ENCODE measurements around the gene MCM10.

GRCh38 chr10:13239923-13240322, 78.6 kb downstream of the MCM10 start:
- TF ChIP-seq CTCF (conservative IDR thresholded peaks at IDR 0.05): no peak
- TF ChIP-seq ZFX (IDR thresholded peaks at IDR 0.05): no peak

Measured in C4-2B (cell line).